Neural cell (in vitro differentiated cells): ENCODE data around the gene TXNL4A. TPM values are rescaled to one million over a fixed set of nuclear protein-coding genes. Genes with fewer than 3 reads are reported as not detected.

Experiments used
- H2AFZ ChIP-seq: fragments of 200-600, 300-800 bp; sonication (generic), shearing (Covaris generic); 2 replicates; pipeline ENCODE4 v1.6.0; 2014; ENCODE audit warnings: low read depth, mild to moderate bottlenecking, antibody characterized with exemption, low read length, moderate library complexity
- H3F3A ChIP-seq: fragments of 200-600 bp; shearing (Covaris generic); 2 replicates; pipeline ENCODE4 v1.6.1; 2016; ENCODE audit warnings: mild to moderate bottlenecking, moderate library complexity, mixed read lengths, antibody characterized with exemption, low read length; ENCODE audit not compliant: insufficient read depth, poor library complexity, severe bottlenecking
- H3K27ac ChIP-seq: fragments of 200-600, 300-800 bp; sonication (generic), shearing (Covaris generic); 2 replicates; pipeline ENCODE4 v1.5.1; 2014; ENCODE audit warnings: mild to moderate bottlenecking, low read length, moderate library complexity
- H3K27me3 ChIP-seq: fragments of 300-800, 200-600 bp; sonication (generic), shearing (Covaris generic); 2 replicates; pipeline ENCODE4 v1.6.0; 2014; ENCODE audit warnings: mild to moderate bottlenecking, low read depth, low read length, moderate library complexity; ENCODE audit not compliant: insufficient read depth
- H3K36me3 ChIP-seq: fragments of 300-800, 200-600 bp; sonication (generic), shearing (Covaris generic); 2 replicates; pipeline ENCODE4 v1.5.1; 2014; ENCODE audit warnings: mild to moderate bottlenecking, antibody characterized with exemption, low read length, moderate library complexity; ENCODE audit not compliant: insufficient read depth
- H3K4me2 ChIP-seq: fragments of 300-800, 200-600 bp; sonication (generic), shearing (Covaris generic); 2 replicates; pipeline ENCODE4 v1.6.0; 2014; ENCODE audit warnings: mild to moderate bottlenecking, low read length
- H3K4me3 ChIP-seq: fragments of 300-800, 200-600 bp; sonication (generic), shearing (Covaris generic); 2 replicates; pipeline ENCODE4 v1.5.1; 2014; ENCODE audit warnings: mild to moderate bottlenecking, low read length, moderate library complexity
- H3K79me2 ChIP-seq: fragments of 200-600 bp; shearing (Covaris generic); replicated peaks from 2 replicates; pipeline ENCODE4 v1.6.0; 2014; ENCODE audit warnings: mild to moderate bottlenecking, low read length, moderate library complexity; ENCODE audit not compliant: insufficient read depth
- H3K9ac ChIP-seq: fragments of 300-800, 200-600 bp; sonication (generic), shearing (Covaris generic); 2 replicates; pipeline ENCODE4 v1.6.1; 2016; ENCODE audit warnings: mild to moderate bottlenecking, low read length, mixed read lengths
- H3K9me2 ChIP-seq: fragments of 200-600 bp; shearing (Covaris generic); 2 replicates; pipeline ENCODE4 v1.6.1; 2016; ENCODE audit warnings: mild to moderate bottlenecking, low read length, mixed read lengths; ENCODE audit not compliant: insufficient read depth
- H3K9me3 ChIP-seq: fragments of 200-600, 300-800 bp; sonication (generic), shearing (Covaris generic); 2 replicates; pipeline ENCODE4 v1.6.1; 2016; ENCODE audit warnings: mild to moderate bottlenecking, mixed run types, low read length, moderate library complexity, mixed read lengths
- H4K20me1 ChIP-seq: fragments of 200-600 bp; shearing (Covaris generic); 2 replicates; pipeline ENCODE4 v1.6.1; 2016; ENCODE audit warnings: mild to moderate bottlenecking, mixed run types; ENCODE audit not compliant: insufficient read depth
- CTCF ChIP-seq: fragments of 450-650 bp; IDR thresholded peaks from 2 replicates; pipeline ENCODE4 v1.5.1; 2014; ENCODE audit warnings: antibody characterized with exemption, mild to moderate bottlenecking, moderate library complexity; ENCODE audit not compliant: poor library complexity, severe bottlenecking
- EP300 ChIP-seq: fragments of 450-650 bp; conservative IDR thresholded peaks from 2 replicates; pipeline ENCODE4 v1.6.1; 2014; ENCODE audit warnings: antibody characterized with exemption, mild to moderate bottlenecking, moderate library complexity; ENCODE audit not compliant: poor library complexity, severe bottlenecking
- EZH2 ChIP-seq: fragments of 200-600, 300-800 bp; shearing (Covaris generic), sonication (generic); IDR thresholded peaks from 2 replicates; pipeline ENCODE4 v1.6.1; 2014; ENCODE audit warnings: antibody characterized with exemption, low read length, borderline replicate concordance, mild to moderate bottlenecking; ENCODE audit not compliant: insufficient read depth, poor library complexity, severe bottlenecking
- MXI1 ChIP-seq: fragments of 450-650 bp; conservative IDR thresholded peaks from 2 replicates; pipeline ENCODE4 v1.6.1; 2014; ENCODE audit warnings: antibody characterized with exemption, mild to moderate bottlenecking; ENCODE audit not compliant: poor library complexity, severe bottlenecking
- POLR2AphosphoS5 ChIP-seq: IDR thresholded peaks from 2 replicates; pipeline ENCODE4 v1.6.1; 2012
- SMC3 ChIP-seq: fragments of 450-650 bp; conservative IDR thresholded peaks from 2 replicates; pipeline ENCODE4 v1.6.1; 2014; ENCODE audit warnings: antibody characterized with exemption, mild to moderate bottlenecking, moderate library complexity; ENCODE audit not compliant: poor library complexity
- TAF1 ChIP-seq: IDR thresholded peaks from 2 replicates; pipeline ENCODE4 v1.6.1; 2012; ENCODE audit warnings: low read depth
- polyA plus RNA-seq: library from polyadenylated mRNA; depleted of rRNA; stranded (reverse); fragments of >200 nt; gene quantifications from 2 replicates; pipeline ENCODE4 v1.2.3, GENCODE V29; 2014

Gene TXNL4A
- polyA plus RNA-seq, 1 donor from 2014 or later = 163 TPM

GRCh38 chr18:79945118-79946042, 43.0 kb downstream of the TXNL4A start:
- Histone ChIP-seq H3K9me2 (no peaks in the 10 kb centered on the region), H2AFZ (no peak overlapping the region), H3K4me2 (no peak overlapping the region), H3K9me3 (no peaks in the 10 kb centered on the region), H3K27me3 (no peaks in the 10 kb centered on the region), H3F3A (no peaks in the 10 kb centered on the region), H3K79me2 (peaks cover 36% of the 10 kb centered on the region), H4K20me1 (peaks cover under 1% of the 10 kb centered on the region), H3K4me3 (no peak overlapping the region), H3K9ac (no peak overlapping the region), H3K36me3 (peaks cover 6% of the 10 kb centered on the region), H3K27ac (no peak overlapping the region)
- TF ChIP-seq SMC3 = no peak
- no peak for TF ChIP-seq MXI1
- no peak for TF ChIP-seq CTCF
- TF ChIP-seq EZH2 = no peak
- no peak for TF ChIP-seq TAF1

GRCh38 chr18:79944746-79945117, 43.6 kb downstream of the TXNL4A start:
- H3K9me2 ChIP-seq = no peaks in the 10 kb centered on the region
- no peak overlapping the region for H3K9ac ChIP-seq
- TF ChIP-seq EP300 (no peak), CTCF (no peak), EZH2 (no peak), SMC3 (no peak), POLR2AphosphoS5 (no peak)
- no peaks in the 10 kb centered on the region for H3F3A ChIP-seq
- H3K4me2 ChIP-seq = no peak overlapping the region
- peaks cover 30% of the 10 kb centered on the region for H3K79me2 ChIP-seq
- H3K4me3 ChIP-seq = no peak overlapping the region
- no peaks in the 10 kb centered on the region for H3K9me3 ChIP-seq
- H4K20me1 ChIP-seq = no peaks in the 10 kb centered on the region
- no peak overlapping the region for H2AFZ ChIP-seq
- H3K27ac ChIP-seq = no peak overlapping the region
- peaks cover 6% of the 10 kb centered on the region for H3K36me3 ChIP-seq
- H3K27me3 ChIP-seq = no peaks in the 10 kb centered on the region
